Suppressor macrophage treated with lipopolysaccharide for 4 hours (primary cell): ENCODE results near the gene ZNF544.
"Not testable (repeated sequence)": the region's sequence is repeated elsewhere in the genome, so short reads cannot be mapped to it uniquely, and the experiment has no call there.

Experiments used
- DNase-seq: peaks from one replicate; pipeline ENCODE4 v3.0.0-alpha.2; 2020

ZNF544 gene

DNA sequence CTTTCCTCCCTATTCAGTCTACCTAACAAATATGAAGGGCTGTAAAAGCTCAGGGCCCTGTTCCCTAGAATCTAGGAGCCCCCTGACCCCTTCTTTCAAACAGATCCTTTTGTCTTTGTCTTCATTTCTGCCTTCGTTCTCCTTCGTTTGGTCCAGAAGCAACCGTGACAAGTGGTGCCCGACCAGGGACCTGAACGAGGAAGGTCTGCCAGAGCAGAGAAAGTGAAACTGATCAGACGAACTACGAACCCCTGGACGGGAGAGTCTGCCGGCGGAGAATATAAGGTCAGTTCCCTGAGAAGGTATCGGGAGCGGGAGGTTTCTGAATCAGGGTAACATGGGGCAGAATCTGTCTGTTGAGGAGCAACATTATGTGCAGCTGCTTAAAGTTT, 77.2 kb downstream of the ZNF544 start:
- DNase-seq: peak; percentile 18

DNA sequence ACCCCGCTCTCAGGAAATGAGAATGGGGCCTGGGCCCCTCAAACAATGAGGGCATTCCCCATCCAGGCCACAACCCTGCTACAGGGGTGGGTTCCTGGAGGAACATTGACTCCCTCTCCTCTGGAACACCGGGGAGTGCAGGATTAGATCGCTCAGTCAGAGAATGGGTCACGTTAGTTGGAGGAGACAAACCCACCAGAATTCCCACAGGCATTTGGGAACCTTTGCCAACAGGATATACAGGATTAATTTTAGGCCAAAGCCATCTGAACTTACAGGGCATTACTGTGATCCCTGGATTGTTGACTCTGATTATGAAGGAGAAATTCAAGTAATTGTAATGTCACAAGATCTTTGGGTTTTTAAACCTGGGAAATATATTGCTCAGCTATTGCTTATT, 79.0 kb downstream of the ZNF544 start:
- DNase-seq: no peak

DNA sequence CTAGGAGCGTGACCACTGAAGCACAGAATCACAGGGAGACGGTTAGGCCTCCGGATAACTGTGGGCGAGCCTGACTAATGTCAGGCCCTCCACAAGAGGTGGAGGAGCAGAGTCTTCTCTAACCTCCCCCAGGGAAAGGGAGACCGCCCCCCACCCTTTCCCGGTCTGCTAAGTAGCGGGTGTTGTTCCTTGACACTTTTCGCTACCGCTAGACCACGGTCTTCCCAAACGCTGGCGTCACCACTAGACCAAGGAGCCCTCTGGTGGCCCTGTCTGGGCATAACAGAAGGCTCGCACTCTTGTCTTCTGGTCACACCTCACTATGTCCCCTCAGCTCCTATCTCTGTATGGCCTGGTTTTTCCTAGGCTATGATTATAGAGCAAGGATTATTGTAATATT, 82.0 kb downstream of the ZNF544 start:
- DNase-seq: not testable (repeated sequence)

DNA sequence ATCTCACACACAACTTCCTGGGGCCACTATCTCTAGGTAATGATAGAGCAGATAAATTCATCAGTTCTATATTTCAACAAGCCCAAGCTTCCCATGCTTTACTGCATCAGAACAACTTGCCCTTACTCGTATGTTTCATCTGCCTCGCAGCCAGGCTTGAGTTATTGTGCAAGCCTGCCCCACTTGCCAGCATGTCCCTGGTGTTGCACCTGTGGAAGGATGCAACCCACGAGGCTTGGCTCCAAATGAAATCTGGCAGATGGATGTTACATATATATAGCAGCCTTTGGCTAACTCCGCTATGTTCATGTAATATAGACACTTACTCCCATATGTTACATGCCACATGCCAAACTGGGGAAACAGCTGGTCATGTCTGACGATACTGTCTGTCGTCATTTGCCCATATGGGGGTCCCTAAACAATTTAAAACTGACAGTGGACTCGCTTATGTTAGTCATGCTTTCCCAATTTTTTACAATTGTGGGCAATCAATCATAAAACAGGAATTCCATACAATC, 82.7 kb downstream of the ZNF544 start:
- no peak for DNase-seq
